Measurements from ENCODE around the gene SLC29A1. TPM values are rescaled to one million over a fixed set of nuclear protein-coding genes. Genes with fewer than 3 reads are reported as not detected.
"Not testable (repeated sequence)": the region's sequence is repeated elsewhere in the genome, so short reads cannot be mapped to it uniquely, and the experiment has no call there.

The SLC29A1 gene
- total RNA-seq, 1 donor from 2014 or later: 142 TPM

DNA sequence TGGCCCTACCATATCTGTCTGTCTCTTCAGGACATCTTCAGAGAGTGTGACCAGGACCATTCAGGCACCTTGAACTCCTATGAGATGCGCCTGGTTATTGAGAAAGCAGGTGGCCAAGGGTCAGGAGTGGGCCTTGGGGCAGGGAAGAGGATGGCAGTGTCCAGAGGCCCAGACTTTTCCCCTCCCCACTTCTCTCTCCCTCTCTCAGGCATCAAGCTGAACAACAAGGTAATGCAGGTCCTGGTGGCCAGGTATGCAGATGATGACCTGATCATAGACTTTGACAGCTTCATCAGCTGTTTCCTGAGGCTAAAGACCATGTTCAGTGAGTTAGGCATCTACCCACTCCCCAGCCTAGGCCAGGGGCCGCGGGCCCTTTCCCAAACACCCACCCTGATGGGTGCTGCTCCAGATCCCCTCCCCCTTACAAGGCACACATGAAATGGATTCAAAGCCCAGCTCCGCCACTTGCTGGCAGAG, 40.4 kb upstream of the SLC29A1 start:
- no peak overlapping the region for H3K27ac Mint-ChIP-seq (ENCODE audit: unreplicated experiment)
- no peaks in the 10 kb centered on the region for H3K9me3 Mint-ChIP-seq (ENCODE audit: unreplicated experiment)
- peaks cover 49% of the 10 kb centered on the region for H3K4me1 Mint-ChIP-seq (ENCODE audit: unreplicated experiment)
- peaks cover 10% of the 10 kb centered on the region for H3K27me3 Mint-ChIP-seq (ENCODE audit: unreplicated experiment)
- H3K36me3 Mint-ChIP-seq (ENCODE audit: low read depth, unreplicated experiment): no peaks in the 10 kb centered on the region
- TF ChIP-seq CTCF (IDR thresholded peaks at IDR 0.05; ENCODE audit: unreplicated experiment): no peak
- no peak for DNase-seq (ENCODE audit: low spot score)
- H3K4me3 Mint-ChIP-seq (ENCODE audit: unreplicated experiment): no peak overlapping the region

- no peak for TF ChIP-seq CTCF (IDR thresholded peaks at IDR 0.05; ENCODE audit: unreplicated experiment)
- no peak overlapping the region for H3K4me3 Mint-ChIP-seq (ENCODE audit: unreplicated experiment)
- no peak overlapping the region for H3K27ac Mint-ChIP-seq (ENCODE audit: unreplicated experiment)
- H3K36me3 Mint-ChIP-seq (ENCODE audit: low read depth, unreplicated experiment): no peaks in the 10 kb centered on the region
- H3K9me3 Mint-ChIP-seq (ENCODE audit: unreplicated experiment): no peaks in the 10 kb centered on the region
- peaks cover 45% of the 10 kb centered on the region for H3K4me1 Mint-ChIP-seq (ENCODE audit: unreplicated experiment)
- peaks cover 10% of the 10 kb centered on the region for H3K27me3 Mint-ChIP-seq (ENCODE audit: unreplicated experiment)
- no peak for DNase-seq (ENCODE audit: low spot score)
Measured at GRCh38 chr6:44183783-44184182, 39.6 kb upstream of the SLC29A1 start.

DNA sequence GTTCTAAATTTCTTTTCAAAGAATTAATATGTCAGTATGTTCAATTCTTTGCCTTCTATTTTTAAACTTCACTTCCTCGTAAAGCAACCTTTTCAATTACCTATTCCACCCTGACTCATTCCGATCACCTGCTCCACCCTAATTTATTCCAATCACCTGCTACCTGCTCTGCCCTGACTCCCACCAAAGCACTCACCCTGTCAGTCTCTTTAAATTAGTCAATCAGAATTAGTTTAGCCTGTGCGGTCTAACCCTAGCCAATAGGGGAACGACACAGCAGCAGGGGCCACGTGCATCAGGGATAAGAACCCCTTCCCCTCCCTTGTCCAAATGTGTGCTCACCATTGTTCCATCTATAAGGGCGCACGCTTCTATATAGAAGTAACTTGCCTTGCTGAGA, 38.0 kb upstream of the SLC29A1 start:
- not testable (repeated sequence) for H3K9me3 Mint-ChIP-seq (ENCODE audit: unreplicated experiment); H3K36me3 Mint-ChIP-seq (ENCODE audit: low read depth, unreplicated experiment); DNase-seq (ENCODE audit: low spot score); H3K4me3 Mint-ChIP-seq (ENCODE audit: unreplicated experiment); H3K27me3 Mint-ChIP-seq (ENCODE audit: unreplicated experiment)
- H3K4me1 Mint-ChIP-seq (ENCODE audit: unreplicated experiment): peaks cover 37% of the 10 kb centered on the region
- peak overlapping the region; percentile 12 for H3K27ac Mint-ChIP-seq (ENCODE audit: unreplicated experiment)

DNA sequence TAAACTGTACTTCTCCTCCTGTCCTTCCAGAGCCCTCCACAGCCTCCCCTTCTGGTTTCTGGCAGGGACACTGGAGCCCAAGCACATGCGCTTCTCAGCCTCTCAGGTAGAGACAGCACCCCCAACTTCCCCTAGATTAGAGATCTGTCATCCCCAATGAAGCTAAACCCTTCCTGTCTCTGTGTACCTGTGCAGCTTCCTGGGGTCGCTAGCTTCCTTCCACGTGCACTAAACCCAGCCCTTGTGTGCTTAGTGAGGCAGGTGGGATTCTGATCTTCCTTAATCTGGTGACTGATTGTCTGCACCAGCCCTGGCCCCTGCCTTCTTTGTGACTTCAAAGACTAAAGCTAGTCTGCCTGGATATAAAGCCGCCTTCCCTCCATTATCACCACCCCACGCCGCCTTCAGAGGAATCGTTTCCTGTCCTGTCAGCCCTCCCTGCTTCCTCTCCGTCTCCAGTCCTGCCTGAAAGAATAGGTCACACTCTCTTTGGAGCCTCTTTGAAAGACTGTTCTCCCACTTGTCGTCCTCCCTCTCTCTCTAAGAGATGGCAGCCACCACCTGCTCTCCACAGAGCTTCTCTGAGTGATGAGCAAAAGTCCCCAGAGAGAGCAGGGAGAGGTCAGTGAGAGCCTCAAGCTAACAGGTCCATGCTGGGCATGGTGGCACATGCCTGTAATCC, 37.3 kb upstream of the SLC29A1 start:
- Mint-ChIP-seq H3K4me3 (ENCODE audit: unreplicated experiment) (peak overlapping the region; percentile 42), H3K9me3 (ENCODE audit: unreplicated experiment) (no peaks in the 10 kb centered on the region), H3K27ac (ENCODE audit: unreplicated experiment) (peak overlapping the region; percentile 89), H3K36me3 (ENCODE audit: low read depth, unreplicated experiment) (no peaks in the 10 kb centered on the region), H3K27me3 (ENCODE audit: unreplicated experiment) (peaks cover 7% of the 10 kb centered on the region), H3K4me1 (ENCODE audit: unreplicated experiment) (peaks cover 36% of the 10 kb centered on the region)
- DNase-seq (ENCODE audit: low spot score): peak; percentile 24
- TF ChIP-seq CTCF (IDR thresholded peaks at IDR 0.05; ENCODE audit: unreplicated experiment): no peak

- no peak for DNase-seq (ENCODE audit: low spot score)
- Mint-ChIP-seq H3K27me3 (ENCODE audit: unreplicated experiment) (peaks cover 7% of the 10 kb centered on the region), H3K4me1 (ENCODE audit: unreplicated experiment) (peaks cover 36% of the 10 kb centered on the region), H3K27ac (ENCODE audit: unreplicated experiment) (peak overlapping the region; percentile 89), H3K4me3 (ENCODE audit: unreplicated experiment) (no peak overlapping the region), H3K9me3 (ENCODE audit: unreplicated experiment) (no peaks in the 10 kb centered on the region), H3K36me3 (ENCODE audit: low read depth, unreplicated experiment) (no peaks in the 10 kb centered on the region)
- no peak for TF ChIP-seq CTCF (IDR thresholded peaks at IDR 0.05; ENCODE audit: unreplicated experiment)
Measured at GRCh38 chr6:44186635-44187025, 36.8 kb upstream of the SLC29A1 start.
